ENCODE data around the gene UPK3BL1.
"Not testable (repeated sequence)": the region's sequence is repeated elsewhere in the genome, so short reads cannot be mapped to it uniquely, and the experiment has no call there.

The UPK3BL1 gene, protein sequence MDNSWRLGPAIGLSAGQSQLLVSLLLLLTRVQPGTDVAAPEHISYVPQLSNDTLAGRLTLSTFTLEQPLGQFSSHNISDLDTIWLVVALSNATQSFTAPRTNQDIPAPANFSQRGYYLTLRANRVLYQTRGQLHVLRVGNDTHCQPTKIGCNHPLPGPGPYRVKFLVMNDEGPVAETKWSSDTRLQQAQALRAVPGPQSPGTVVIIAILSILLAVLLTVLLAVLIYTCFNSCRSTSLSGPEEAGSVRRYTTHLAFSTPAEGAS

DNA sequence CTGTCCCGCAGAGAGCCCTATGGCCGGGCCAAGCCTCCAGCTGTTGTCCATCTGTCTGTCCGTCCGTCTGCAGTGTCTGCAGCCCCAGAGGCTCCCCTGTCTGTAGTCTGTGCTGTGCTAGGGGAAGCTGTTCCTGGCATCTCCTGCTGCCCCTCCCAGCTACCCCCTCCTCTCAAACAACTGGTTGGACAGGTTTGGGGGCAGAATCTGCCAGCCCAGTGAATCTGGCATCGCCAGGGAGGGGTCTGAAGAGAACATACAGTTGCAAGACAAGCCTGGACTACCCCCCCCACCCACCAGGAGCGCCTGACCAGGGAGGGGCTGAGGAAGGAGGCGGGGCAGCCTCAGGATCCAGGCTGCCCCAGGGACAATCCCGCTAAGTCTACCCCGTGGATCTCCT lies at the start of gene UPK3BL1:
Gene UPK3BL1 (minus strand): TSS at position 101 of the 400 bp plus-strand sequence. CDS start 50 bp downstream, at position 51.
- DNase-seq: not testable (repeated sequence)

DNA sequence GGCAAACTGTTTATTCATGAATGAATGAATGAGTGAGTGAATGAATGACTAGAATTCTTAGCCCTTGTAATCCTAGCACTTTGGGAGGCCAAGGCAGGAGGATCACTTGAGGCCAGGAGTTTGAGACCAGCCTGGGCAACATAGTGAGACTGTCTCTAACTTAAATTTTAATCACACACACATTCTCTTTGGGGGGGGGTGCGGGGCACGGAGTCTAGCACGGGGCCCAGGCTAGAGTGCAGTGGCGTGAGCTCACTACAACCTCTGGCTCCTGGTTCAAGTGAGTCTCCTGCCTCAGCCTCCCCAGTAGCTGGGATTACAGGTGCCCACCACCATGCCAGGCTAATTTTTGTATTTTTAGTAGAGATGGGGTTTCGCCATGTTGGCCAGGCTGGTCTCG lies 48.0 kb upstream of the UPK3BL1 start:
- not testable (repeated sequence) for DNase-seq

DNA sequence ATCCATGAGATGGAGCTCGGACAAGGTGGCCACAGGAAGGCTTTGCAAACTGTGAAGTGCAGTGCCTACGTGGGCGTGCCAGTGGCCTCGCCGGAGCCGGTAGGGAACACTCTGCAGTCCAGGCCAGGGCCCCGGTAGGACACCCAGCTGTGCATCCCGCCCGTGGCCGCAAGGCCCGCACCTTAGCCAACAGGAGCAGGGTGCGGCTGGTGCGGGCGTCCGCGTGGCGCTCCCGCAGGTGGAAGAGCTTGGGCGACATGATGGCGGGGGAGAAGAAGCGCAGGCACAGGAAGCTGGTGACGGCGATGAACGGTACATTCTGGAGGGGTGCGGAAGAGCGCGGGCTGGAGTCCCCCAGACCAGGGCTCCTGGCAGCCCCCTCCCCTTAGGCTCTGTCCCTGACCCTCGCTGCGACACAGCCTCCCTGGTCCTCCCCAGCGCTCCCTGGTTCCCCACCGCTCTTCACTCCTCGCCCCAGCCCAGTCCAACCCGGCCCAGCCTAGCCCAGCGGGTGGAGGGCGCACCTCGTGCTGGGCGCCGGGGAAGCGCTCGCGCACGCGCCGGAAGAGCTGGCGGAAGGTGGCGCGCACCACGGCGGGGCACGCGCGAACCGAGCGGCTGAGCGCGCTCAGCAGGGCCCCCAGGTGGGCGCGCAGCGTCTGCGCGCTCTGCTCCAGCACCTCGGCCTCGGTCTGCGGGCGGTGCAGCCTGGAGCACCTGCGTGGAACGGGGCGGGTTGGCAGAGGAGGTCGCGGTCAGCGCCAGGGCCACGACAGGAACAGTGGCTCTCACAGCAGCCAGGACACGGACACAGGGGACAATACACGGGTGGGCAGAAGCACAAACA lies 47.1 kb upstream of the UPK3BL1 start:
- not testable (repeated sequence) for DNase-seq

DNA sequence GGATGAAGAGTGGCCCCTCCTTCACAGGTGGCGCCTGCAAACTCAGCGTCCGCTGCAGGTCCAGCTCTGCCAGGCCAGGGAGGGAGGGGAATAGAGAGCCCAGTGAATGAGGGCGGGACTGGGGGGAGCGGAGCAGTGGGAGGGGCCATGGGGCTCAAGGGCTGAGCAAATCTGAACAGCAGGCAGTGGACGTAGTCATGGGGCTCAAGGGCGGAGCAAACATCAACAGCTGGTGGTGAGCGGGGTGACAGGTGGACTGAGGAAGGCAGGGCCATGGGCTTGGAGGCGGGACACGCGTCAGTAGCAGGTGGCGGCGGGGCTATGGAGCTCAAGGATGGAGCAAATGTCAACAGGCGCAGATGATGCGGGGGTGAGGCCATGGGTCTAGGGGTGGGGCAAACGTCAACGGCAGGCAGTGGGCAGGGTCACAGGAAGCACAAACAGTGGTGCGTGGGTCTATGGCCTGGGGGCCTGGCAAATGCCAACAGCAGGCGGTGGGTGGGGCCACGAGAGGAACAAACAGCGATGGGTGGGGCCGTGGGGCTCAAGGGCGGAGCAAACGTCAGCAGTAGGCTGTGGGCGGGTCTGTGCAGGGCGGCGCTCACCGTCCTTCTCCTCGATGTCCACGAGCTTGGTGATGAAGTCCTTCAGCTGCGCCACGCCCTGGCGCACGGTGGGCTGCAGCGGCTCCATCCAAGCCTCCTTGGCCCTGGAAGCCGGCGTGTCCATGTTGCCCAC lies 45.9 kb upstream of the UPK3BL1 start:
- not testable (repeated sequence) for DNase-seq

DNA sequence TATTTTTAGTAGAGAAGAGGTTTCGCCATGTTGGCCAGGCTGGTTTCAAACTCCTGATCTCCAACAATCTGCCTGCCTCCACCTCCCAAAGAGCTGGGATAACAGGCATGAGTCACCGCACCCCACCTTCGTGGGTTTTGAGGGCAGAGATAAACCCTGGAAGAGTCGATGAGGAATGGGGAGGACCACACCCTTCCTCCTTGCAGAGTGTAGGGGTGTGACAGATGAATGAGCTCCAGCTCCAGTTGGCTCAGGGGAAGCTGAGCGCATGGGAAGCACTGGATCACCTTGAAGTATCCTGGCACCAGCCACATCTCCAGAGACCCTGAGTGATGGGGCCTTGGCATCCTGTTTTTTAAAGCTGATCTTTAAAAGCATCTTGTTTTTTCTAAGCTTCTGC lies 40.0 kb upstream of the UPK3BL1 start:
- DNase-seq: not testable (repeated sequence)

DNA sequence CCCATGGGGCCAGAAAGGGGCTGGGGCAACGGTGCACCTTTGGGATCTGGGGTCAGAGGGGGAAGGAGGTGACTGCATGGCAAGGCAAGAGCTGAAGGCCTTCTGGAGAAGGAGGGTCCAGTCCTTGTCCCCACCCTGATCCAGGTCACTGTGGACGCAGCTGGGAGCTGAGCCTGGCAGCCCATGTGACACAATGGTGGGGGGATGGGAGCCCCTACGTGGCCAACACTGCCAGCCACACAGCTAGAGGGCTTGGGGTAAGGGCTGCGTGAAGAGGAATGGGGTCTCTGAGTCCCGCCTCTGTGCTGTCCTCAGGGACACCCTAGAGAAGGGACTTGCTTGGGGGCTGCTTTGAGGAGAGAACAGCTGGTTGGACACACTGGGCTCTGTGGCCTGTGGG lies 38.2 kb upstream of the UPK3BL1 start:
- not testable (repeated sequence) for DNase-seq

DNA sequence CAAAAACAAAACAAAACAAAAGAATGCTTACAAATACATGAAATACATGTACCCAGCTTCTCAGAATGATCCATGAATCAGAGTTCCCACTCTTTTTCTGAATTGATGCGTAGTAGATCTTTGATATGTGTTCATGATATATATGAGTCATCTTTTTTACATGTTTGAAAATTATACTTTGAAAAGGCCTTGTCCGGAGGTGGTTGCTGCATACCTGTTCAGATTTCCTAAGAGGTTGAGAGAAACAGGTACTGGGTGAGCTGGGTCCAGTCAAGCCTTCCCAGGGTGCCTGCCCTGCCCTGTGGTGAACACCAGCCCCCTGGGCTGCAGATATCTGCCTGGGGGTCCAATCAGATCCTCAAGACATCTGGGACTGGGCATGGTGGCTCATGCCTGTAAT lies 33.0 kb upstream of the UPK3BL1 start:
- DNase-seq: not testable (repeated sequence)

DNA sequence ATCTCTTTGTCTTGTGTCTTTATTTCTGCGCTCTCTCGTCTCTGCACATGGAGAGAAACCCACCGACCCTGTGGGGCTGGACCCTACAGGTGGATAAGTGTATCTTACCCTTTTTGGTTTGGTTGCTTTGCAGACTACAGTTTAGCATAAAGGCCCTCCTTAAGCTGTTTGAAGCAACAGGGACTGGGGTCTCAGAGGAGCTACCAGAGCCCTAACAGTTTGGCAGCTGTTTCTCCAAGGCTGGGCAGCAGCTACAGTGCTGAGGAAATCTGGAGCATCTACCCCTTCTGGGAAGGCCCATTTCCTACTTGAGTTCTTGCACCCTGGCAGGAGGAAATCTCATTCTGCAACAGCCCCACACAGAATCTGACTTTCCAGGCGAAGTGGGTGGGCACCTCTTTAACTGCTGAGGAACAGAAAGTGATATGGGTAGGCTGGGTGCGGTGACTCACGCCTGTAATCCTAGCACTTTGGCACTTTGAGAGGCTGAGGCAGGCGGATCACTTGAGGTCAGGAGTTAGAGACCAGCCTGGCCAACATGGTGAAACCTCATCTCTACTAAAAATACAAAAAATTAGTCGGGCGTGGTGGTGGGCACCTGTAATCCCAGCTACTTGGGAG lies 31.0 kb upstream of the UPK3BL1 start:
- not testable (repeated sequence) for DNase-seq

DNA sequence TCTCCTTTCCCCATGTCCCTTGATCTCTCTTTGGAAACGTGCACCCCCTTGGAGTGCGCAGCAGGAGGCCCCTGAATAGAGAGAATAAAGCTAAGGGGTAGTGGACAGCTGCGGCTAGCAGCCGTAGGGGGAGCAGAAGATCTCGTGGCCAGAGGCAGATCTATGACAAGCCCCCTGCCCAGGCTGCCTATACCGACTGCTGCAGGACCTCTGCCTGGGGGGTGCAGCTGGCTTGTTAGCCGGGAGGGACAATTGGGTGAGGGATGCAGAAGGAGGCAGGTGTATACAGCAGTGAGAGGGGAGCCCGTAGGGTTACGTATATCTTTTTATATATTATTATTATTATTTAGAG lies 29.3 kb upstream of the UPK3BL1 start:
- not testable (repeated sequence) for DNase-seq

DNA sequence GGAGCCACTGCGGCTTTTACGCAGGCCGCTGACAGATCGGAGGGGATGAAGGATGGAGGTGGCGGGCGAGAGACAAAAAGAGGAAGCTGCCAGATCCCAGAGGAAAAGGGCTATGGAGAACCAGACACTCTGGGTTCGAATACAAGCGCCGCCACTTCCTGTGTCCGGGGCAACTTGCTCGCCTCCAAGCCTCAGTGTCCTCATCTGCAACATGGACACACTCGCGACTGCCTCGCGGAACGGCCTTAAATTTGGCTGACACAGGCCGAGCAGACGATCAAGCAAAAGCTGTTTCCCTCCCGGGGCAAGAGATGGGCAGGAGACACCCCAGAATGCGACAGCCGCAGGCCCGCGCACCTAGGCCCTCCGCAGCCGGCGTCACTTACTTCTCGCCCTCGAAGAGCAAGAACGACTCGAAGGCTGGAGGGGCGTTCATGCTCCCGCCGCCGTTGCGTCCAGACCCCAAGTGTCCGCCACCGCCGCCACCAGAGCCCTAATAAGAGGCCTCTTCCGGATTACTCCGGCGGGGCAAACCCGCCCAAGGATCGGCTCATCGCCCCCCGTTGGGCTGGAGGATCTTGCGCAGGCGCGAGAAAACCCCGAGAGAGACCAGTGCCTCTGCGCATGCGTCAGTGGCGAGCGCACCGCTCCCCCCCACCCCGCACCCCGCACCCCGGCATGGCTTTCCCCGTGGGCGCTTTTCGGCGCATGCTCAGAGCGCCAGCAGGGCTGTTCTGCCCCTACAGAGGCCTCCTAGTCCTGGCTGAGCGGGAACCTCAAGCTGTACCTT lies 28.8 kb upstream of the UPK3BL1 start, which contains the start of gene POLR2J2:
Gene POLR2J2 (minus strand): TSS at position 498 of the 790 bp plus-strand sequence. CDS start 62 bp downstream, at position 436.
- DNase-seq: not testable (repeated sequence)

DNA sequence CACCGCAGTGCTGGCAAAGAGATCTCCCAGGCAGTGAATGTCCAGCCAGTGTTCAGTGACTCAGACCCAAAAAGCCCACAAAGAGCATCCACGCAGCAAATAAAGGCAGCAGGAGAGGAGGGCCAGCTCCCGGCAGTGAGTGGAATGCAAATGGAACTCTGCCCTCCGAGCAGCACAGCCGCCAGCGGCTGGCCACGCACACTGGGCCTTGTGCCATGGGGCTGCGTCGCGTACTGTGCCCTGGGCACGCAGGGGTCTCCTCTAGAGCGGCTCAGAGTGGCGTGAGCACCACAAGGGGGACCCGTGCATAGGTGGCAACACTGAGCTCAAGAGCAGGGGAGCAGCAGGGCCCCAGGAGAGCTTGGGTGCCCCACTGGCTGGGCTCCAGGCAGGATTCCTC lies 24.9 kb upstream of the UPK3BL1 start:
- DNase-seq: not testable (repeated sequence)

DNA sequence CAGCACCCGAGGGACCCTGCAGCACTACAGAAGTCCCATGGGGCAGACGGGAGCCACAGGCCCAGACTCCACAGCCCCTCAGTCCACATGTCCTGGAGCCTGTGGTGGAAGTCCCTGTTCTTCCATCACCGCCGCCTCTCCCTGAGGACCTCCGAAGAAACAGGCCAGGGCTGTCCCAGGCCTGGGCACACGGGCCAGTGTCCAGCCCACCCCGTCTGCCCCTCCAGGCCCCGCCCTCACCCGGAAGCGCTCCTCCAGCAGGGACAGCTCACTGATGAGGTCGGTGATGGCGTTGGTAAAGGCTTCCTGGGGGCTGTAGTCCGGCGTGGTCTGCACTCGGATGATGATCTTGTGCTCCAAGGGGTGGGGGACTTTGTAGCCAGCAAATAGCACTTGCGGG lies 24.3 kb upstream of the UPK3BL1 start:
- not testable (repeated sequence) for DNase-seq

DNA sequence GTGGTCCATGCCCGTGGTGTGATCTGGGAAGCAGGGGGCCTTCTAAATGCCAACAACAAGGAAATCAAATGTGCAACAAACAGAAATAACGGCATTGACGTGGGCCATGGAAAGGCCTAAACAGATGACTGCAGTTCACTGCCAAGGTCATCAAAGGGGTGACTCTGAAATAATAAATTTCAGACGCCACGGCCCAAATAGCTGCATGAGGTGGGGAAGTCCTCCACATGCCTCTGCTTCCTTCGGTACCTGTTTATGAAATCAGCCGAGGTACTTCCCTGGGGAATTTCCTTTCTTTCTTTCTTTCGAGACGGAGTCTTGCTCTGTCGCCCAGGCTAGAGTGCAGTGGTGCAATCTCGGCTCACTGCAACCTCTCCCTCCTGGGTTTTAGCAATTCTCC lies 22.2 kb upstream of the UPK3BL1 start:
- not testable (repeated sequence) for DNase-seq

DNA sequence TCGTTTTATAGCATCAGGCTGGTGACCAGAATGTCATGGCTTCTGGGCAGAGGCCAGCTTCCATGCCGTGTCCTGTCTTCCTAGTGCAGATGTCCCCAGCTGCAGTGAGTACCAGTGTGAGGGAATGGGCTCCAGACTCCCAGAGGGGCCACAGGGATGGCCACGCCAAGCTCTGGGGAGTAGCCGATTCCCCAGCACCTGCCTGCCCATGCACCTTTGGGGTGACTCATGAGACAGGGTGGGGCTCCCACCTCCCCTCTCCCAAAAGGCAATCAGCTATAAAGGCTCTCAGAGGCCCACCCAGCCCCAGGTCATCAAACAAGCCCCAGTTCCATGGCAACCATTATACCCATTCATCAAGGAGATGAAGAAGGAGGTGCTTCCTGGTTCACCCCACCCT lies 7.3 kb upstream of the UPK3BL1 start, which contains the start of gene SPDYE2B:
Gene SPDYE2B (plus strand): TSS at position 396 of the 400 bp plus-strand sequence. CDS start 2,030 bp downstream, outside the sequence.
- not testable (repeated sequence) for DNase-seq

DNA sequence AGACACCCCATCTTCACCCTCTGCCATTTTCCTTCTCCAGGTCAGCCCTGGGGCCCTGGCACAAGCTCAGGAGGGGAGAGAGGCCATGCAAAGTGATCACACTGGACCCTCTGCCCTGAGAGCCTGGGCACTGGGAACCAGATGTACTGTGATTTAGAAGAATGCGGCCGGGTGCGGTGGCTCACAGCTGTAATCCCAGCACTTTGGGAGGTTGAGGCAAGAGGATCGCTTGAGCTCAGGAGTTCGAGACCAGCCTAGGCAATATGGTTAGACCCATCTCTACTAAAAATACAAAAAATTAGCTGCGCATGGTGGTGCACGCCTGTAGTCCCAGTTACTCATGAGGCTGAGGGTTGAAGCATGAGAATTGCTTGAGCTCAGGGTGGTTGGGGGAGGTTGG lies 5.2 kb upstream of the UPK3BL1 start:
- not testable (repeated sequence) for DNase-seq

DNA sequence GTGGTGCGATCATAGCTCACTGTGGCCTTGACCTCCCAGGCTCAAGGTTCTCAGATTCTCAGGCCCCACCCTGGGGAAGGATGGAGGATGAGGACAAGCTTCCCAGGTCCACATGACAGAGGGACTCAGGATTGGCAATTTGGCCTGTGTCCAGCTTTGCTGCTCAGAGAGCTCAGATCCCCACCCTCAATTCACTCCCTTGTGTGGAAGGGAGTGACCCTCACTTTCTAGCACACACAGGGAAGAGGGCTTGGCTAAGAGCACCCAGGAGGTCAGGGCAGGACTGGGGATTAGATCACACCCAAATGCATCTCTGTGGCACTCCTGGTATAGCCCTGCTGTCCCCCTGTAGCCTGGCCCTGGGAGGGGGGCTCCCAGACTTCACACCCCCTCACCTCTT lies 813 bp upstream of the UPK3BL1 start:
- DNase-seq: not testable (repeated sequence)

DNA sequence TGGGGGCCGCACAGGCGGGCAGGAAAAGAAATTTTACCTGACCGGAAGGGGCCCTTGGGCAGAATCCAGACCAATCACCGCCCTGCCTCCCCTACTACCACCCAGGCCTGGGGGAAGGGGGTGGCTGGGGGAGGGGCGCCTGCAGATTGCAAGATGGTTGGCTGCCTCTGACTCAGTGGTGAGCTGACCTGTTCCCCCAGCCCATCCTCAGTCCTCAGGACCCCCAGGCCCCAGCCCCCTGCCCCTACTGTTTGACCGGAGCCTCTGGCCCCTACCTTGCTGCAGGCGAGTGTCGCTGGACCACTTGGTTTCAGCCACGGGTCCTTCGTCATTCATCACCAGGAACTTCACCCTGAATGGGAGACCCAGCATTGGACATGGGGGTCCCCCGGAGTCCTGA lies 3.7 kb downstream of the UPK3BL1 start:
- not testable (repeated sequence) for DNase-seq

DNA sequence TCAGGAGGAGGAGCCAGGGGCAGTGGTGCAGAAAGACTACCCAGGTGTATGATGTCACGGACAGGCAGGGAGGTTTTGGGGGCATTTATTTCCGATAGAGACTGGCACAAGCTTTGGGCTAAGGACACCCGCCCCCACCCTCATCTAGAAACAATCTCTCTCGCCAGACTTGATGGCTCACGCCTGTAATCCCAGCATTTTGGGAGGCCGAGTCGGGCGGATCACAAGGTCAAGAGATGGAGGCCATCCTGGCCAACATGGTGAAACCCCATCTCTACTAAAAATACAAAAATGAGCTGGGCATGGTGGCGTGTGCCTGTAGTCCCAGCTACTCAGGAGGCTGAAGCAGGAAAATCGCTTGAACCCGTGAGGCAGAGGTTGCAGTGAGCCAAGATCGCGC lies 5.6 kb downstream of the UPK3BL1 start:
- DNase-seq: not testable (repeated sequence)

DNA sequence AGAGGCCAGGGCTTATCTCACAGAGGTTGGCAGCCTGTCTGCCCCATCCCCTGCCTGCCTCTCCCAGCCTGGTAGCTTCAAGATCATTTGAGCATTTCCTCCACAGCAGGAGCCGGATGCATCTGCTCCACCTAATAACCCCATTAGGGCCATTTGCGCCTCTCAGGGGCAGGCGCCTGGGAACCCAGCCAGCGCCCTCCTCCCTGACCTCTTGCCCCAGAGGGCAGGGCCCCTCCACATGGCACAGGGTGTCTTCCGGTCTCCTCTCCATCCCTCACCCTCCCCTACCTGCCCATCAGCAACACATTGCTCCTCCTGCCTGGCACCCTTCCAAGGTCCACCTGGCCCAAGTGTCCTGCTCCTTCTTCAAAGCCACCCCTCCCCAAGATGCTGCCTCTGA lies 7.2 kb downstream of the UPK3BL1 start:
- DNase-seq: not testable (repeated sequence)

DNA sequence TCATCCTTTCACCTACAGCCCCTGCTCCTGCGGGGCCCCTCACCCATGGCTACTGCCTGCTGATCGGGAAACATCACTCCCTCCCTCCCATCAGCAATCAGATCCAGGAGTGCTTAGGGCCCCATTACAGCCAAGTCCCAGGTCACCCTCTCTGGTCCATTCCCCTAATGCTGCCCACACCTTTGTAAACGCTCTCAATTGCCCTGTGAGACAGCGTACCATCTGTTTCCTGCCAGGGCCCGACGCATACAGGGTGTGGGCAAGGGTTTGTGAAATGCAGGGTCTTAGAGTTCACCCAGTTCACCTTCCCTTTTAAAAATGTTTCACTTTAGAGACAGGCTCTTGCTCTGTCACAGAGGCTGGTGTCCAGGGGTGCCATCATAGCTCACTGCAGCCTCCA lies 8.3 kb downstream of the UPK3BL1 start:
- DNase-seq: not testable (repeated sequence)

DNA sequence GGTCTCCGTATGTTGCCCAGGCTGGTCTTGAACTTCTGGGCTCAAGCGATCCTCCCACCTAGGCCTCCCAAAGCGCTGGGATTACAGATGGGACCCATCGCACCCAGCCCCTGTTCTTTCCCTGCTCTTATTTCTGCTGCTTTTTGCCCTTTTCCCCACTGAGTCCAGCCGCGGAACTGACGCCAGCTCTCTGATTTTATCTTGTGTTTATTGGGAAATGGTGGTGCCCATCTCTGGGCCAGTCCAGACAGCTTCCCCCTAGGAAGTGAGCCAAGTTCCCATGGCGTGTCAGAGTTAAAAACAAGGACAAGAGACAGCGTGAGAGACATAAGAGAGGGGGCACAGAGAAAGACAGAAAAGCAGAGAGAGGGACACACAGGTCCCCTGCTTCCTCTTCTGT lies 12.0 kb downstream of the UPK3BL1 start:
- not testable (repeated sequence) for DNase-seq
